ENCODE data around the gene SHISA6.

Gene SHISA6

GRCh38 chr17:11458279-11458678 is 217.3 kb downstream of the SHISA6 start:
- no peak for DNase-seq (ENCODE audit: low read depth in 2 of 2)

- no peak for DNase-seq (ENCODE audit: low read depth in 2 of 2)
These were observed 218.9 kb downstream of the SHISA6 start for GRCh38 chr17:11459861-11460331.

- DNase-seq (ENCODE audit: low read depth in 2 of 2), result no peak
These were observed 221.1 kb downstream of the SHISA6 start for GRCh38 chr17:11461993-11462548.

GRCh38 chr17:11467639-11468038 is 226.6 kb downstream of the SHISA6 start:
- no peak for DNase-seq (ENCODE audit: low read depth in 2 of 2)

- DNase-seq (ENCODE audit: low read depth in 2 of 2), result no peak
These were observed 244.5 kb downstream of the SHISA6 start for GRCh38 chr17:11485336-11486100.

GRCh38 chr17:11486101-11486867 is 245.3 kb downstream of the SHISA6 start:
- no peak for DNase-seq (ENCODE audit: low read depth in 2 of 2)

- no peak for DNase-seq (ENCODE audit: low read depth in 2 of 2)
These were observed 245.9 kb downstream of the SHISA6 start for GRCh38 chr17:11486868-11487310.

GRCh38 chr17:11487469-11487868 is 246.5 kb downstream of the SHISA6 start:
- no peak for DNase-seq (ENCODE audit: low read depth in 2 of 2)

- DNase-seq (ENCODE audit: low read depth in 2 of 2), result no peak
These were observed 247.4 kb downstream of the SHISA6 start for GRCh38 chr17:11488407-11488806.

GRCh38 chr17:11490171-11490755 is 249.2 kb downstream of the SHISA6 start:
- DNase-seq (ENCODE audit: low read depth in 2 of 2), result no peak

GRCh38 chr17:11492511-11492910 is 251.5 kb downstream of the SHISA6 start:
- DNase-seq (ENCODE audit: low read depth in 2 of 2), result no peak

- no peak for DNase-seq (ENCODE audit: low read depth in 2 of 2)
These were observed 252.9 kb downstream of the SHISA6 start for GRCh38 chr17:11493936-11494335.

GRCh38 chr17:11495613-11496012 is 254.6 kb downstream of the SHISA6 start:
- no peak for DNase-seq (ENCODE audit: low read depth in 2 of 2)

GRCh38 chr17:11499881-11500280 is 258.9 kb downstream of the SHISA6 start:
- no peak for DNase-seq (ENCODE audit: low read depth in 2 of 2)

GRCh38 chr17:11503308-11504035 is 262.5 kb downstream of the SHISA6 start:
- no peak for DNase-seq (ENCODE audit: low read depth in 2 of 2)

- DNase-seq (ENCODE audit: low read depth in 2 of 2), result no peak
These were observed 265.6 kb downstream of the SHISA6 start for GRCh38 chr17:11506635-11507034.

GRCh38 chr17:11511696-11512095 is 270.7 kb downstream of the SHISA6 start:
- no peak for DNase-seq (ENCODE audit: low read depth in 2 of 2)

GRCh38 chr17:11514565-11514964 is 273.6 kb downstream of the SHISA6 start:
- DNase-seq (ENCODE audit: low read depth in 2 of 2), result no peak

GRCh38 chr17:11514981-11515680 is 274.1 kb downstream of the SHISA6 start:
- DNase-seq (ENCODE audit: low read depth in 2 of 2), result no peak

GRCh38 chr17:11515901-11516300 is 274.9 kb downstream of the SHISA6 start:
- DNase-seq (ENCODE audit: low read depth in 2 of 2), result no peak

- DNase-seq (ENCODE audit: low read depth in 2 of 2), result no peak
These were observed 294.2 kb downstream of the SHISA6 start for GRCh38 chr17:11535231-11535630.
